Measurements from ENCODE around the gene PFDN6.

The PFDN6 gene

GRCh38 chr6:33324125-33324524, 34.7 kb downstream of the PFDN6 start:
- peak overlapping the region; percentile 39 for H3K4me3 ChIP-seq (ENCODE audit: severe bottlenecking)
- DNase-seq (ENCODE audit: low spot score) = no peak
- TF ChIP-seq CTCF (IDR thresholded peaks at IDR 0.05; ENCODE audit: poor library complexity, severe bottlenecking) = no peak
- peak overlapping the region; percentile 82 for H3K27ac ChIP-seq (ENCODE audit: poor library complexity, severe bottlenecking)
- H3K4me1 ChIP-seq (ENCODE audit: insufficient read depth, poor library complexity, severe bottlenecking) = peaks cover 25% of the 10 kb centered on the region
- ATAC-seq (ENCODE audit: low read depth) = no peak
- H3K9me3 ChIP-seq (ENCODE audit: severe bottlenecking) = no peaks in the 10 kb centered on the region
- H3K36me3 ChIP-seq (ENCODE audit: low read depth) = peaks cover 23% of the 10 kb centered on the region
- no peaks in the 10 kb centered on the region for H3K27me3 ChIP-seq (ENCODE audit: insufficient read depth, poor library complexity, severe bottlenecking)

GRCh38 chr6:33329058-33329457, 39.7 kb downstream of the PFDN6 start:
- H3K27ac ChIP-seq (ENCODE audit: poor library complexity, severe bottlenecking) = no peak overlapping the region
- DNase-seq (ENCODE audit: low spot score) = no peak
- H3K27me3 ChIP-seq (ENCODE audit: insufficient read depth, poor library complexity, severe bottlenecking) = no peaks in the 10 kb centered on the region
- H3K9me3 ChIP-seq (ENCODE audit: severe bottlenecking) = no peaks in the 10 kb centered on the region
- peak; percentile 56; the same call in 2 of the 3 replicates for ATAC-seq (ENCODE audit: low read depth)
- H3K4me3 ChIP-seq (ENCODE audit: severe bottlenecking) = no peak overlapping the region
- TF ChIP-seq CTCF (IDR thresholded peaks at IDR 0.05; ENCODE audit: poor library complexity, severe bottlenecking) = no peak
- peaks cover under 1% of the 10 kb centered on the region for H3K4me1 ChIP-seq (ENCODE audit: insufficient read depth, poor library complexity, severe bottlenecking)
- H3K36me3 ChIP-seq (ENCODE audit: low read depth) = no peaks in the 10 kb centered on the region

GRCh38 chr6:33330736-33331135, 41.3 kb downstream of the PFDN6 start:
- Histone ChIP-seq H3K4me1 (ENCODE audit: insufficient read depth, poor library complexity, severe bottlenecking) (no peaks in the 10 kb centered on the region), H3K27me3 (ENCODE audit: insufficient read depth, poor library complexity, severe bottlenecking) (no peaks in the 10 kb centered on the region), H3K9me3 (ENCODE audit: severe bottlenecking) (no peaks in the 10 kb centered on the region), H3K36me3 (ENCODE audit: low read depth) (no peaks in the 10 kb centered on the region), H3K4me3 (ENCODE audit: severe bottlenecking) (no peak overlapping the region), H3K27ac (ENCODE audit: poor library complexity, severe bottlenecking) (no peak overlapping the region)
- no peak for TF ChIP-seq CTCF (IDR thresholded peaks at IDR 0.05; ENCODE audit: poor library complexity, severe bottlenecking)
- ATAC-seq (ENCODE audit: low read depth) = no peak
- DNase-seq (ENCODE audit: low spot score) = no peak

- H3K27me3 ChIP-seq (ENCODE audit: insufficient read depth, poor library complexity, severe bottlenecking) = no peaks in the 10 kb centered on the region
- no peak overlapping the region for H3K27ac ChIP-seq (ENCODE audit: poor library complexity, severe bottlenecking)
Observed at GRCh38 chr6:33333666-33334065, 44.3 kb downstream of the PFDN6 start.

More at GRCh38 chr6:33333666-33334065, 44.3 kb downstream of the PFDN6 start:
- ATAC-seq (ENCODE audit: low read depth) (no peak), DNase-seq (ENCODE audit: low spot score) (no peak)
- Histone ChIP-seq H3K4me1 (ENCODE audit: insufficient read depth, poor library complexity, severe bottlenecking) (no peaks in the 10 kb centered on the region), H3K9me3 (ENCODE audit: severe bottlenecking) (no peaks in the 10 kb centered on the region), H3K36me3 (ENCODE audit: low read depth) (no peaks in the 10 kb centered on the region), H3K4me3 (ENCODE audit: severe bottlenecking) (no peak overlapping the region)
- TF ChIP-seq CTCF (IDR thresholded peaks at IDR 0.05; ENCODE audit: poor library complexity, severe bottlenecking) = no peak
